ENCODE results near the gene PAQR4. TPM values are rescaled to one million over a fixed set of nuclear protein-coding genes. Genes with fewer than 3 reads are reported as not detected.

Gene PAQR4
- total RNA-seq, 2 donors from 2014 or later: 30.5 to 32.0 TPM

- no peak within 1 kb of the TSS for H3K4me3 ChIP-seq (ENCODE audit: low read length)
- peak within 1 kb of the TSS; percentile 39 for H3K4me3 Mint-ChIP-seq
- H3K4me1 ChIP-seq (ENCODE audit: control insufficient read depth, insufficient read depth, low read length): peaks cover 18% of the 10 kb centered on the region
- TF ChIP-seq CTCF (conservative IDR thresholded peaks at IDR 0.05): no peak
- DNase-seq: peak; percentile 88
- no peak within 1 kb of the TSS for H3K9ac ChIP-seq (ENCODE audit: extremely low read depth, low read length, poor library complexity, severe bottlenecking)
- H3K27me3 Mint-ChIP-seq (ENCODE audit: insufficient read depth): peaks cover 21% of the 10 kb centered on the region
- no peaks in the 10 kb centered on the region for H3K9me3 Mint-ChIP-seq
- no peak within 1 kb of the TSS for H3K27ac Mint-ChIP-seq
- peaks cover 15% of the 10 kb centered on the region for H3K36me3 ChIP-seq (ENCODE audit: control insufficient read depth, insufficient read depth, low read length)
- H3K27ac ChIP-seq (ENCODE audit: low read depth, low read length): no peak within 1 kb of the TSS
- no peaks in the 10 kb centered on the region for H3K27me3 ChIP-seq (ENCODE audit: control insufficient read depth, insufficient read depth, low read length, poor library complexity, severe bottlenecking)
- H3K9me3 ChIP-seq (ENCODE audit: control insufficient read depth, low read length): no peaks in the 10 kb centered on the region
- H3K4me1 Mint-ChIP-seq: peaks cover 42% of the 10 kb centered on the region
- WGBS, 2 experiments (ENCODE audit: insufficient coverage in 1 of 2, insufficient read length in 1 of 2): 43 to 48% methylated on average over 14 to 27 of the region's 27 CpGs
- peaks cover 23% of the 10 kb centered on the region for H3K36me3 Mint-ChIP-seq (ENCODE audit: low read depth)
Measured at GRCh38 chr16:3012828-3013420, 43.8 kb downstream of the PAQR4 start, which contains the start of gene CLDN9. Gene CLDN9, plus strand, starts transcription at chr16:3012923. Its CDS starts 440 bp downstream, at chr16:3013363.

- H3K27me3 ChIP-seq (ENCODE audit: control insufficient read depth, insufficient read depth, low read length, poor library complexity, severe bottlenecking): no peaks in the 10 kb centered on the region
- H3K27me3 Mint-ChIP-seq (ENCODE audit: insufficient read depth): peaks cover 21% of the 10 kb centered on the region
- DNase-seq: peak; percentile 82
- H3K27ac ChIP-seq (ENCODE audit: low read depth, low read length): no peak overlapping the region
- H3K36me3 Mint-ChIP-seq (ENCODE audit: low read depth): peaks cover 23% of the 10 kb centered on the region
- peaks cover 40% of the 10 kb centered on the region for H3K4me1 Mint-ChIP-seq
- no peaks in the 10 kb centered on the region for H3K9me3 Mint-ChIP-seq
- no peak overlapping the region for H3K27ac Mint-ChIP-seq
- H3K4me3 Mint-ChIP-seq: no peak overlapping the region
- H3K9ac ChIP-seq (ENCODE audit: extremely low read depth, low read length, poor library complexity, severe bottlenecking): no peak overlapping the region
- peaks cover 15% of the 10 kb centered on the region for H3K36me3 ChIP-seq (ENCODE audit: control insufficient read depth, insufficient read depth, low read length)
- 75 to 89% methylated on average over 20 to 27 of the region's 27 CpGs for WGBS, 2 experiments (ENCODE audit: insufficient coverage in 1 of 2, insufficient read length in 1 of 2)
- no peak overlapping the region for H3K4me3 ChIP-seq (ENCODE audit: low read length)
- peak; percentile 43 for TF ChIP-seq CTCF (conservative IDR thresholded peaks at IDR 0.05)
- H3K9me3 ChIP-seq (ENCODE audit: control insufficient read depth, low read length): no peaks in the 10 kb centered on the region
- peaks cover 12% of the 10 kb centered on the region for H3K4me1 ChIP-seq (ENCODE audit: control insufficient read depth, insufficient read depth, low read length)
Measured at GRCh38 chr16:3013491-3013951, 44.4 kb downstream of the PAQR4 start.

GRCh38 chr16:3013998-3014690 is 45.0 kb downstream of the PAQR4 start:
- peaks cover 23% of the 10 kb centered on the region for H3K36me3 Mint-ChIP-seq (ENCODE audit: low read depth)
- H3K4me1 Mint-ChIP-seq: peaks cover 39% of the 10 kb centered on the region
- TF ChIP-seq CTCF (conservative IDR thresholded peaks at IDR 0.05): no peak
- peaks cover 20% of the 10 kb centered on the region for H3K27me3 Mint-ChIP-seq (ENCODE audit: insufficient read depth)
- no peaks in the 10 kb centered on the region for H3K9me3 Mint-ChIP-seq
- H3K4me3 Mint-ChIP-seq: no peak overlapping the region
- H3K4me1 ChIP-seq (ENCODE audit: control insufficient read depth, insufficient read depth, low read length): peaks cover 12% of the 10 kb centered on the region
- H3K9ac ChIP-seq (ENCODE audit: extremely low read depth, low read length, poor library complexity, severe bottlenecking): no peak overlapping the region
- peak; percentile 81 for DNase-seq
- H3K4me3 ChIP-seq (ENCODE audit: low read length): no peak overlapping the region
- no peaks in the 10 kb centered on the region for H3K27me3 ChIP-seq (ENCODE audit: control insufficient read depth, insufficient read depth, low read length, poor library complexity, severe bottlenecking)
- 87 to 94% methylated on average over 7 to 12 of the region's 12 CpGs for WGBS, 2 experiments (ENCODE audit: insufficient coverage in 1 of 2, insufficient read length in 1 of 2)
- peaks cover 15% of the 10 kb centered on the region for H3K36me3 ChIP-seq (ENCODE audit: control insufficient read depth, insufficient read depth, low read length)
- H3K27ac Mint-ChIP-seq: peak overlapping the region; percentile 68
- H3K9me3 ChIP-seq (ENCODE audit: control insufficient read depth, low read length): no peaks in the 10 kb centered on the region
- no peak overlapping the region for H3K27ac ChIP-seq (ENCODE audit: low read depth, low read length)

All from endodermal cell (in vitro differentiated cells).